Testis (tissue), 2 donors: ENCODE measurements around the gene IGFALS.

ENCODE experiments used
- CTCF ChIP-seq, 3 experiments: fragments of 450-650 bp in 2 of 3; fragments of 200-600 bp in 1 of 3; sonication (generic) in 1 of 3; IDR thresholded peaks; one replicate each; pipeline ENCODE4 v1.5.1; 2016 to 2019; ENCODE audit warnings: antibody characterized with exemption in 3 of 3, mild to moderate bottlenecking in 2 of 3, moderate library complexity in 1 of 3
- POLR2A ChIP-seq: fragments of 450-650 bp; IDR thresholded peaks from one replicate; pipeline ENCODE4 v1.6.1; 2017; ENCODE audit warnings: antibody characterized with exemption, mild to moderate bottlenecking, moderate library complexity

- TF ChIP-seq CTCF (IDR thresholded peaks at IDR 0.05) (no peak), POLR2A (no peak)
Measured at GRCh38 chr16:1809281-1809801, 15.8 kb upstream of the IGFALS start.
